K562 (cell line): ENCODE measurements around the gene LRP2. TPM values are rescaled to one million over a fixed set of nuclear protein-coding genes. Genes with fewer than 3 reads are reported as not detected.

Experiments used
- CREB1 ChIP-seq, 2 experiments: sonication (generic) in 1 of 2; formaldehyde crosslinking in 1 of 2; IDR thresholded peaks; 2 replicates each; pipeline versions ENCODE4 v1.6.1 to v1.8.0; 2012 to 2022; ENCODE audit warnings: inconsistent platforms in 1 of 2, mild to moderate bottlenecking in 1 of 2, missing genetic modification reagents in 1 of 2, moderate library complexity in 1 of 2
- FOXM1 ChIP-seq, 2 experiments: fragments of 450-650 bp in 1 of 2; sonication (generic) in 1 of 2; formaldehyde crosslinking in 1 of 2; IDR thresholded peaks; 2 replicates each; pipeline versions ENCODE4 v1.6.1 to v1.9.0; 2017 to 2022; ENCODE audit warnings: low read depth in 2 of 2, mild to moderate bottlenecking in 2 of 2, missing genetic modification reagents in 1 of 2, moderate library complexity in 1 of 2
- ZBTB40 ChIP-seq, 2 experiments: fragments of 450-650 bp in 1 of 2; sonication (generic) in 1 of 2; formaldehyde crosslinking in 1 of 2; IDR thresholded peaks; 2 replicates each; pipeline versions ENCODE4 v1.7.1 to v1.9.0; 2016 to 2022; ENCODE audit warnings: inconsistent platforms in 1 of 2, mild to moderate bottlenecking in 1 of 2, missing genetic modification reagents in 1 of 2
- polyA plus RNA-seq, 8 experiments: library from polyadenylated mRNA; depleted of rRNA in 4 of 8; stranded (reverse) in 5 of 8; unstranded in 3 of 8; fragments of >200 nt; fragmentation: Nextera tagmentation in 2 of 8; fragmentation: Illumina TruSeq in 1 of 8; extraction: Ambion mirVana in 2 of 8; extraction: Trizol in 1 of 8; gene quantifications; 2 replicates each; pipeline versions ENCODE4 v1.2.1 to v1.2.3, GENCODE V29; 2011 to 2014; ENCODE audit warnings: inconsistent platforms in 1 of 8, missing spikeins in 1 of 8
- total RNA-seq, 7 experiments: library from RNA; depleted of rRNA in 6 of 7; stranded (reverse); fragments of >200 nt in 6 of 7; fragmentation: Illumina TruSeq in 2 of 7; extraction: Trizol in 2 of 7; gene quantifications; 2 replicates each; pipeline versions ENCODE4 v1.2.1 to v1.2.3, GENCODE V29; 2011 to 2021; ENCODE audit warnings: low replicate concordance in 1 of 7

LRP2 gene
- total and polyA plus RNA-seq, 9 of the 15 experiments (the other 6 are each of a cell fraction or from before 2014, with no cell fraction given), result 0.04 to 0.18 (median 0.11) TPM; not detected in 1

DNA sequence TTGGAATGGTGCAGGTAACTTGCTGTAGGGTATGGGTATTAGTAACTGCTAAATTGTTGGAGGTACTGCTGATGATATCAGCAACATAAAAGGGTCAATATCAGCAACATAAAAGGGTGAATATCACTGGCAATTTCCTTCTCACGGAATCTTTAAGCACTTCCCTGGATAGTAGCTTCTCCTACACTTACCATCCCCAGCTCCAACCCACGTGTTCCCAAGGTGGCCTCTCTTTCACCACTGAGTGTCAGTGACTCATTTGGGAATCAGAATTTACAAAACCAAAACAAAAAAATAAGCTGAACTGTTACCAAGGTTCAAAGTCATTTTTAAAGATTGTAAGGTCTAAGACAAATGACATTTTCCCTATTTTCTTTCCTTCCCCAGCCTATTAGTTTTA is 70.8 kb downstream of the LRP2 start (continued):
- no peak for TF ChIP-seq FOXM1 (IDR thresholded peaks at IDR 0.05; ENCODE audit: low read depth)
- TF ChIP-seq FOXM1 (CRISPR knock-in tag; IDR thresholded peaks at IDR 0.05; ENCODE audit: low read depth), result no peak
- no peak for TF ChIP-seq CREB1 (IDR thresholded peaks at IDR 0.05)
- TF ChIP-seq CREB1 (CRISPR knock-in tag; IDR thresholded peaks at IDR 0.05), result no peak
- no peak for TF ChIP-seq ZBTB40 (IDR thresholded peaks at IDR 0.05)
- TF ChIP-seq ZBTB40 (CRISPR knock-in tag; IDR thresholded peaks at IDR 0.05), result no peak
- TF ChIP-seq, all 486 proteins: peak for 0
